Neural progenitor cell (in vitro differentiated cells): ENCODE data around the gene PARD3B.

Experiments
- EZH2 ChIP-seq: fragments of 200-600 bp; sonication (generic); IDR thresholded peaks from 2 replicates; pipeline ENCODE4 v1.6.1; 2017; ENCODE audit warnings: antibody characterized with exemption, mild to moderate bottlenecking, moderate library complexity
- EZH2phosphoT487 ChIP-seq: fragments of 200-600 bp; sonication (generic); IDR thresholded peaks from 2 replicates; pipeline ENCODE4 v1.6.1; 2017; ENCODE audit warnings: antibody characterized with exemption
- TF ChIP-seq, protein P1 (sequence below): fragments of 200-600 bp; sonication (generic); IDR thresholded peaks from 2 replicates; pipeline ENCODE4 v1.5.1; 2017; ENCODE audit warnings: antibody characterized with exemption, mild to moderate bottlenecking

DNA sequence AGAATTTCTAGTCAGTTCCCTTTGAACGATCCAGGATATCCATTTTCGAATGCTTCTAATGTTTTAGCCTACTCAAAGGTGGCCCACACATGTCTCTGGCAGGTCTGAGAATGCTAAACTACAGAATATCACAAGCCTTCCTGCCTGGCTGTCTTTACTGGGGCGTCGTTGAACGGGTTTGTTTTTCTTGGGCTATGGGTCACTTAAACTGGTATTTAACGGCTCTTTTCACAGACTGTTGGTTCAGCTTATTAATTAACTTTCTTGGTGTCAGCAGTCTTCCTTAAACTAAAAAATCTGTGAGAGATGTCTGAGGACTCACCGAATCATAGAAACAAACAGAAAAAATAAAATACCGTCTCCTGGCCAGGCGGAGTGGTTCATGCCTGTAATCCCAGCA lies 573.9 kb downstream of the PARD3B start:
- TF ChIP-seq, protein P1, sequence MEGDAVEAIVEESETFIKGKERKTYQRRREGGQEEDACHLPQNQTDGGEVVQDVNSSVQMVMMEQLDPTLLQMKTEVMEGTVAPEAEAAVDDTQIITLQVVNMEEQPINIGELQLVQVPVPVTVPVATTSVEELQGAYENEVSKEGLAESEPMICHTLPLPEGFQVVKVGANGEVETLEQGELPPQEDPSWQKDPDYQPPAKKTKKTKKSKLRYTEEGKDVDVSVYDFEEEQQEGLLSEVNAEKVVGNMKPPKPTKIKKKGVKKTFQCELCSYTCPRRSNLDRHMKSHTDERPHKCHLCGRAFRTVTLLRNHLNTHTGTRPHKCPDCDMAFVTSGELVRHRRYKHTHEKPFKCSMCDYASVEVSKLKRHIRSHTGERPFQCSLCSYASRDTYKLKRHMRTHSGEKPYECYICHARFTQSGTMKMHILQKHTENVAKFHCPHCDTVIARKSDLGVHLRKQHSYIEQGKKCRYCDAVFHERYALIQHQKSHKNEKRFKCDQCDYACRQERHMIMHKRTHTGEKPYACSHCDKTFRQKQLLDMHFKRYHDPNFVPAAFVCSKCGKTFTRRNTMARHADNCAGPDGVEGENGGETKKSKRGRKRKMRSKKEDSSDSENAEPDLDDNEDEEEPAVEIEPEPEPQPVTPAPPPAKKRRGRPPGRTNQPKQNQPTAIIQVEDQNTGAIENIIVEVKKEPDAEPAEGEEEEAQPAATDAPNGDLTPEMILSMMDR: no peak
- TF ChIP-seq EZH2 (no peak), EZH2phosphoT487 (no peak)
